Heart left ventricle (tissue), 16 donors: Measurements from ENCODE around the gene SLC16A10. TPM values are rescaled to one million over a fixed set of nuclear protein-coding genes. Genes with fewer than 3 reads are reported as not detected.

Source experiments
- ATAC-seq, 4 donors: fragments of 200-7000 bp; cut with Tn5 transposase; one replicate each; pipeline ENCODE4 v1.9.1; 2020 to 2022; ENCODE audit warnings: moderate library complexity in 4 of 4, mild to moderate bottlenecking in 3 of 4, moderate number of reproducible peaks in 1 of 4
- DNase-seq, 5 donors: peaks; one replicate each; pipeline ENCODE4 v3.0.0-alpha.2; 2020
- H3K27ac ChIP-seq, 12 donors: fragments of 200-600 bp; sonication (generic) in 4 of 12; one replicate each; pipeline versions ENCODE4 v1.5.0 to v1.8.0; 2016 to 2022; ENCODE audit warnings: mild to moderate bottlenecking in 2 of 12
- H3K27me3 ChIP-seq, 9 donors: fragments of 200-600 bp; sonication (generic) in 2 of 9; one replicate each; pipeline versions ENCODE4 v1.5.1 to v1.8.0; 2016 to 2022; ENCODE audit warnings: mild to moderate bottlenecking in 3 of 9
- H3K36me3 ChIP-seq, 9 donors: fragments of 200-600 bp; sonication (generic) in 2 of 9; one replicate each; pipeline versions ENCODE4 v1.5.0 to v1.8.0; 2018 to 2022; ENCODE audit warnings: mild to moderate bottlenecking in 2 of 9
- H3K4me1 ChIP-seq, 12 donors: fragments of 200-600 bp; sonication (generic) in 4 of 12; one replicate each; pipeline versions ENCODE4 v1.5.0 to v1.8.0; 2016 to 2022; ENCODE audit warnings: mild to moderate bottlenecking in 3 of 12
- H3K4me3 ChIP-seq, 12 donors: fragments of 200-600 bp; sonication (generic) in 4 of 12; one replicate each; pipeline versions ENCODE4 v1.5.0 to v1.8.0; 2017 to 2022; ENCODE audit warnings: mild to moderate bottlenecking in 9 of 12, moderate library complexity in 4 of 12
- H3K9me3 ChIP-seq, 12 donors: fragments of 200-600 bp; sonication (generic) in 4 of 12; one replicate each; pipeline versions ENCODE4 v1.5.0 to v1.8.0; 2016 to 2022; ENCODE audit warnings: mild to moderate bottlenecking in 1 of 12
- CTCF ChIP-seq, 12 donors: fragments of 200-600 bp; sonication (generic) in 4 of 12; IDR thresholded peaks; one replicate each; pipeline versions ENCODE4 v1.5.0 to v1.8.0; 2018 to 2022; ENCODE audit warnings: antibody characterized with exemption in 12 of 12, mild to moderate bottlenecking in 5 of 12
- POLR2A ChIP-seq, 2 donors: fragments of 450-650 bp; IDR thresholded peaks; one replicate each; pipeline ENCODE4 v1.6.1; 2017; ENCODE audit warnings: antibody characterized with exemption in 2 of 2, mild to moderate bottlenecking in 2 of 2, moderate library complexity in 2 of 2
- WGBS, 4 donors: extraction: QIAGEN DNeasy Blood & Tissue Kit in 2 of 4; methylation state at CpG; one replicate each; pipeline versions ENCODE4 v1.1.5 to v1.1.7; 2013 to 2018; 5-methylcytosine and 5-hydroxymethylcytosine counted together
- intact Hi-C, 10 donors: fragments of 100-400 bp; cut with DNase I; formaldehyde crosslinking; loops; one replicate each; pipeline versions ENCODE4 v1.11.1 to v1.14.2; 2022
- polyA plus RNA-seq, 2 donors: library from polyadenylated mRNA; stranded (reverse); fragments of 200-250 nt; gene quantifications; one replicate each; pipeline ENCODE4 v1.2.3, GENCODE V29; 2013
- total RNA-seq, 9 donors: library from RNA; depleted of rRNA in 2 of 9; stranded (reverse); fragments of >200 nt in 2 of 9; fragmentation: NEBNext Ultra II Directional in 3 of 9; extraction: Animal tissue kit (Norgen Biotek cat#: 25700) in 3 of 9; gene quantifications; one replicate each; pipeline versions ENCODE4 v1.1.0 to v1.2.4, GENCODE V29; 2016 to 2023
- donor health status: ischemic (EF 13 %, LVEDD 7.1; RV severe dilation, severe dysfunction).
- donor health status: healthy with polysubstance abuse.
- donor health status: DM: no; HTN: yes; CAD: no.
- donor health status: DM: no; HTN: no; CAD: no.
- donor health status: ischemic (EF 25% LVEDD 6.9; RV normal size, moderate dysfunction).
- donor health status: ischemic (EF 25% LVEDD 5.7; RV mildly dilated, moderate dysfunction).
- donor health status: healthy.
- donor health status: DM: yes; HTN: yes; CAD: no.
- donor health status: ischemic (EF 35%, LVEDD 5.7; RV mildly dilated, moderate dysfunction).
- donor health status: nonischemic (EF 11% LVEDD 7.7; RV severe dilation, severe dysfunction).
- donor health status: DM: yes; HTN: yes; CAD: no.
- donor health status: PGD.
- donor health status: ischemic (EF 29% LVEDD 5.4; RV normal size, mild dysfunction).
- donor health status: nonischemic (EF 23%, LVEDD 6.1; RV moderate dilation, normal function).

The SLC16A10 gene
- total and polyA plus RNA-seq, 11 donors, result 1.9 to 16.7 (median 6.6) TPM

GRCh38 chr6:111258010-111258409 is 170.7 kb downstream of the SLC16A10 start:
- Histone ChIP-seq H3K4me1 (peaks cover 0 to 20% (median 13%) of the 10 kb centered on the region in 12 donors), H3K27me3 (peaks cover 0 to 10% (median 0%) of the 10 kb centered on the region in 9 donors), H3K36me3 (no peaks in the 10 kb centered on the region), H3K9me3 (no peaks in the 10 kb centered on the region), H3K4me3 (no peak overlapping the region), H3K27ac (no peak overlapping the region)
- no peak for TF ChIP-seq CTCF (IDR thresholded peaks at IDR 0.05)
- TF ChIP-seq POLR2A (IDR thresholded peaks at IDR 0.05), result no peak
- no peak for DNase-seq
- intact Hi-C loops, result loop anchor here in 8 of 10 donors (2.0 to 10.0 kb wide), 6 partner anchors 224 to 787 kb away; partner anchors contain the start of gene REV3L (in 3 of the 8)
- 92 to 93% (median 92%) methylated on average over 13 of the region's 13 CpGs for WGBS, 4 donors
- ATAC-seq, result no peak

GRCh38 chr6:111258615-111259088 is 171.3 kb downstream of the SLC16A10 start:
- intact Hi-C loops, result loop anchor here in 9 of 10 donors (1.0 to 10.0 kb wide), 9 partner anchors 224 to 786 kb away; partner anchors contain the start of gene REV3L (in 4 of the 9)

GRCh38 chr6:111259089-111259831 is 172.0 kb downstream of the SLC16A10 start:
- ATAC-seq (peak; percentile 98 to 99 (median 99)), DNase-seq (peak; percentile 98 to 99 (median 99))
- peaks cover 0 to 9% (median 0%) of the 10 kb centered on the region in 9 donors for H3K27me3 ChIP-seq
- H3K27ac ChIP-seq, result peak overlapping the region; percentile 33 to 94 (median 82)
- peaks cover 0 to 22% (median 13%) of the 10 kb centered on the region in 12 donors for H3K4me1 ChIP-seq
- intact Hi-C loops, result loop anchor here in 9 of 10 donors (1.0 to 10.0 kb wide), 9 partner anchors 223 to 786 kb away; partner anchors contain the start of gene REV3L (in 4 of the 9)
- peak overlapping the region; percentile 50 to 94 (median 68) for H3K4me3 ChIP-seq
- H3K9me3 ChIP-seq, result no peaks in the 10 kb centered on the region
- H3K36me3 ChIP-seq, result peaks cover 0 to 8% (median 5%) of the 10 kb centered on the region in 9 donors
- WGBS, 4 donors, result 1 to 3% (median 2%) methylated on average over 29 to 59 of the region's 59 CpGs
- peak in 1 of 2 donors; percentile 61 for TF ChIP-seq POLR2A (IDR thresholded peaks at IDR 0.05)
- peak; percentile 90 to 99 (median 95) for TF ChIP-seq CTCF (IDR thresholded peaks at IDR 0.05)

More at GRCh38 chr6:111258615-111259088, 171.3 kb downstream of the SLC16A10 start:
- no peak for TF ChIP-seq POLR2A (IDR thresholded peaks at IDR 0.05)
- TF ChIP-seq CTCF (IDR thresholded peaks at IDR 0.05), result no peak
- DNase-seq (no peak), ATAC-seq (no peak)
- Histone ChIP-seq H3K4me3 (peak overlapping the region in 11 of 12 donors; percentile 18 to 94 (median 71)), H3K36me3 (peaks cover 0 to 2% (median 0%) of the 10 kb centered on the region in 9 donors), H3K27ac (peak overlapping the region in 10 of 12 donors; percentile 59 to 94 (median 82)), H3K9me3 (no peaks in the 10 kb centered on the region), H3K4me1 (peaks cover 0 to 20% (median 13%) of the 10 kb centered on the region in 12 donors), H3K27me3 (peaks cover 0 to 10% (median 0%) of the 10 kb centered on the region in 9 donors)
- 15 to 18% (median 17%) methylated on average over 18 of the region's 18 CpGs for WGBS, 4 donors
